ENCODE measurements around the gene ELF3.

DNA sequence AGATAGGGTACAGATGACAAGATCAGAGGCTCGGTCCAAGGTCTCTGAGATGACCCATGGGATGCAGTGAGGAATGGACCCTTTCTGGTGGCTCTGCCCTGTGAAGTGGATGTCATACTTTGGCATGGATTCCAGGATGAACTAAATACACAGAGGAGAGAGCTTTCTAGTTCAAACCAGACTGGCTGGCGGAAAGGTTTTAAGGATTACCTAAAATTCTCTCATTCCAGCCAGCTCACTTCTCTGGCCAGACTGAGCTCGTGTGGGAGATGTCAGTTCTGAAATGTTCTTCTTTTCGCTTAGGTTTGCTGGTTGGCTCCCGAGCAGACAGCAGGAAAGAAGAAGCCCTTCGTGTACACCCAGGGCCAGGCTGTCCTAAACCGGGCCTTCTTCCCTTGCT is 21.8 kb upstream of the ELF3 start:
- TF ChIP-seq EZH2 (IDR thresholded peaks at IDR 0.05) (no peak), POLR2AphosphoS5 (IDR thresholded peaks at IDR 0.05; ENCODE audit: borderline replicate concordance, low read depth, low read length) (no peak), FOXP2 (optimal IDR thresholded peaks at IDR 0.05; ENCODE audit: control extremely low read depth, extremely low read length, insufficient read depth) (no peak)

Data from SK-N-MC (cell line).